ENCODE measurements around the gene TP53I13. TPM values are rescaled to one million over a fixed set of nuclear protein-coding genes. Genes with fewer than 3 reads are reported as not detected.

Gene TP53I13
- total and polyA plus RNA-seq, 10 of the 15 experiments (the other 5 are each of a cell fraction or from before 2014, with no cell fraction given) = 0.31 to 45.1 (median 19.5) TPM; not detected in 1

GRCh38 chr17:29575511-29576213, 7.2 kb downstream of the TP53I13 start (continued):
- no peak for TF ChIP-seq NKRF (conservative IDR thresholded peaks at IDR 0.05)

GRCh38 chr17:29576214-29577000, 7.9 kb downstream of the TP53I13 start:
- ChIA-PET SMC1A (ENCODE audit: uncharacterized antibody, unreplicated experiment) (interaction anchor here (1.3 to 1.5 kb wide), 2 partner anchors 41 to 207 kb away, joined by 3 to 4 read pairs; no protein-coding TSS in a partner anchor), CTCF (interaction anchor here (0.8 to 2.4 kb wide), 3 partner anchors 9 to 16 kb away, joined by 3 to 15 read pairs (median 3); partner anchors contain the start of gene ANKRD13B)
- in situ Hi-C loops (cut with MboI) = no loop called here

More at GRCh38 chr17:29576214-29577000, 7.9 kb downstream of the TP53I13 start:
- no peak for DNase-seq (ENCODE audit: low read depth, low spot score)
- intact Hi-C loops (cut with micrococcal nuclease; ENCODE audit: unreplicated experiment) = no loop called here
- TF ChIP-seq MYC (IDR thresholded peaks at IDR 0.05; ENCODE audit: insufficient read depth, insufficient read length, insufficient replicate concordance, low read length, severe bottlenecking) (no peak), MTA2 (IDR thresholded peaks at IDR 0.05; ENCODE audit: low read depth) (no peak), LARP7 (IDR thresholded peaks at IDR 0.05) (no peak)
- Histone ChIP-seq H3K27ac (ENCODE audit: control insufficient read depth, insufficient read depth) (no peak overlapping the region), H3K27me3 (replicated peaks in 1 of 2; ENCODE audit: control insufficient read depth in 2 of 2, insufficient read depth in 2 of 2, low read length in 1 of 2) (no peaks in the 10 kb centered on the region), H3K4me3 (no peak overlapping the region), H3K79me2 (ENCODE audit: control insufficient read depth, insufficient read depth, low read length) (no peaks in the 10 kb centered on the region), H3K4me1 (ENCODE audit: control insufficient read depth, insufficient read depth, low read length) (0 out of 2 replicates have a peak, but pooled peaks cover 8% of the 10 kb centered on the region), H4K20me1 (ENCODE audit: control insufficient read depth, insufficient read depth) (no peaks in the 10 kb centered on the region), H3K4me2 (ENCODE audit: control insufficient read depth, insufficient read depth) (no peak overlapping the region), H3K9ac (ENCODE audit: control insufficient read depth, insufficient read depth, low read length) (no peak overlapping the region), H3K36me3 (ENCODE audit: control insufficient read depth in 2 of 2, insufficient read depth in 2 of 2, low read length in 1 of 2) (peaks cover 8 to 19% of the 10 kb centered on the region in 2 experiments; a peak in 3 of 4 replicates), H2AFZ (ENCODE audit: control insufficient read depth, low read depth, low read length) (no peak overlapping the region), H3K9me3 (replicated peaks; ENCODE audit: control insufficient read depth, insufficient read depth, low read length) (no peaks in the 10 kb centered on the region)
- FAIRE-seq = no peak
- WGBS (ENCODE audit: insufficient coverage, insufficient replicate concordance, low lambda C conversion rate, missing lambda C conversion rate) = 95% methylated on average over 37 of the region's 37 CpGs
- TSS peak; percentile 49 for BruUV-seq (replicated peaks)
- no peak for ATAC-seq
- RAD21 ChIA-PET (ENCODE audit: unreplicated experiment) = interaction anchor here (2.3 kb wide), 1 partner anchor 15 kb away, joined by 9 read pairs; no protein-coding TSS in a partner anchor
- POLR2A ChIA-PET = interaction anchor here (0.7 kb wide), 1 partner anchor 8 kb away, joined by 3 read pairs; no protein-coding TSS in a partner anchor
